Measurements from ENCODE around the gene DEUP1. TPM values are rescaled to one million over a fixed set of nuclear protein-coding genes. Genes with fewer than 3 reads are reported as not detected.

DEUP1 gene
- polyA plus RNA-seq, 3 donors = not detected

DNA sequence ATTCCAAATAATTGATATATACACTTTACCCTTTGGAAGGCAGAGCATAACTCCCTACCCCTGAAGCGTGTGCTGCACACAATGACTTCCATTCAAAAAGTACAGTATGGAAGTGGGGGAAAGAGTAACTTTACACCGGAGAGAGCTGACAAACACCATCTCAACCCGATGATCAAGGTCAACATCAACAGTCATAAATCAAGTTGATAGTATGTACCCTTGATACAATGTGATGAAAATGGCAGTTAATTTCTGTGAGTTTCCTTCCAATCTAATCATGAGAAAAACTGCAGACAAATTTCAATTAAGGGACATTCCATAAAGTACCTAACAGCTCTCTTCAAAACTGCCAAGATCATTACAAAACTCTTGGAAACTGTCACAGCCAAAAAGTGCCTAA lies 6.0 kb upstream of the DEUP1 start:
- no CpG with 5 or more reads among the region's 3 CpGs for WGBS (ENCODE audit: insufficient coverage)
- Histone ChIP-seq H3K27me3 (ENCODE audit: control insufficient read depth in 2 of 2, insufficient read depth in 2 of 2, low read length in 2 of 2) (peaks cover 7 to 12% of the 10 kb centered on the region in 2 donors), H3K79me2 (ENCODE audit: insufficient read depth, low read length) (no peaks in the 10 kb centered on the region), H3K9me3 (replicated peaks in 1 of 2; ENCODE audit: control insufficient read depth in 1 of 2, insufficient read depth in 1 of 2, low read length in 2 of 2) (no peaks in the 10 kb centered on the region), H3K4me3 (replicated peaks in 1 of 3; ENCODE audit: low read depth in 2 of 3, low read length in 3 of 3) (no peak overlapping the region), H3K9ac (ENCODE audit: insufficient read depth, low read length, poor library complexity, severe bottlenecking) (no peak overlapping the region), H3K36me3 (replicated peaks in 1 of 2; ENCODE audit: control insufficient read depth in 1 of 2, insufficient read depth in 2 of 2, low read length in 2 of 2) (no peaks in the 10 kb centered on the region), H3K4me1 (ENCODE audit: control insufficient read depth in 1 of 2, insufficient read depth in 2 of 2, low read length in 2 of 2) (no peaks in the 10 kb centered on the region), H4K20me1 (ENCODE audit: insufficient read depth, low read length) (no peaks in the 10 kb centered on the region), H3K4me2 (replicated peaks; ENCODE audit: extremely low read depth, low read length, poor library complexity, severe bottlenecking) (no peak overlapping the region), H3K27ac (ENCODE audit: low read depth in 1 of 2, low read length in 2 of 2) (no peak overlapping the region), H2AFZ (ENCODE audit: insufficient read depth, low read depth, low read length, poor library complexity, severe bottlenecking) (no peak overlapping the region)
- Mint-ChIP-seq H3K9me3 (peaks cover 0 to 4% (median 0%) of the 10 kb centered on the region in 7 donors), H3K27ac (no peak overlapping the region), H3K36me3 (no peaks in the 10 kb centered on the region), H3K4me3 (no peak overlapping the region), H3K27me3 (ENCODE audit: low read depth in 3 of 3) (peaks cover 9 to 17% (median 12%) of the 10 kb centered on the region in 3 donors), H3K4me1 (no peaks in the 10 kb centered on the region)
- intact Hi-C loops (cut with micrococcal nuclease) = no loop called here
- DNase-seq = no peak
- TF ChIP-seq, protein P1, sequence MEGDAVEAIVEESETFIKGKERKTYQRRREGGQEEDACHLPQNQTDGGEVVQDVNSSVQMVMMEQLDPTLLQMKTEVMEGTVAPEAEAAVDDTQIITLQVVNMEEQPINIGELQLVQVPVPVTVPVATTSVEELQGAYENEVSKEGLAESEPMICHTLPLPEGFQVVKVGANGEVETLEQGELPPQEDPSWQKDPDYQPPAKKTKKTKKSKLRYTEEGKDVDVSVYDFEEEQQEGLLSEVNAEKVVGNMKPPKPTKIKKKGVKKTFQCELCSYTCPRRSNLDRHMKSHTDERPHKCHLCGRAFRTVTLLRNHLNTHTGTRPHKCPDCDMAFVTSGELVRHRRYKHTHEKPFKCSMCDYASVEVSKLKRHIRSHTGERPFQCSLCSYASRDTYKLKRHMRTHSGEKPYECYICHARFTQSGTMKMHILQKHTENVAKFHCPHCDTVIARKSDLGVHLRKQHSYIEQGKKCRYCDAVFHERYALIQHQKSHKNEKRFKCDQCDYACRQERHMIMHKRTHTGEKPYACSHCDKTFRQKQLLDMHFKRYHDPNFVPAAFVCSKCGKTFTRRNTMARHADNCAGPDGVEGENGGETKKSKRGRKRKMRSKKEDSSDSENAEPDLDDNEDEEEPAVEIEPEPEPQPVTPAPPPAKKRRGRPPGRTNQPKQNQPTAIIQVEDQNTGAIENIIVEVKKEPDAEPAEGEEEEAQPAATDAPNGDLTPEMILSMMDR (IDR thresholded peaks at IDR 0.05) = no peak

DNA sequence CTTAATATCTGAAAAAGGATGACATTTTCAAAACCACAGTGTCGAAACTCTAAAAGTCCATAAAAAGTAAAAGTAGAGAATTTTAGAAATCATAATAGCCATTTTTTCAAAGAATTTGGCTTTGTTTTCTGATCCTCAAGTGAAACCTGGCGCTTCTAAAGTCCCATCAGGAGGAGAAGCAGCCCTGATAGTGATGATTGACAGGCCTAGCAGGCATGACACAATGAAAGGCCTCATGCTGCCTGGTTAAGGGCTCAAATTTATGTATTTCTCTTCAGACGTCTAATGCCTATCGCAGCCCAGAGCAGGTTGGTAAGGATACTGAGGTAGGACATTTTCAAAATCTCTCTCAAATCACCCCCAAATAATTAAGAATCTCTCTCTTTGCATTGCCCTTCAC lies 3.9 kb upstream of the DEUP1 start:
- no peaks in the 10 kb centered on the region for H3K36me3 Mint-ChIP-seq
- Histone ChIP-seq H4K20me1 (ENCODE audit: insufficient read depth, low read length) (no peaks in the 10 kb centered on the region), H3K27ac (ENCODE audit: low read depth in 1 of 2, low read length in 2 of 2) (no peak overlapping the region), H3K9ac (ENCODE audit: insufficient read depth, low read length, poor library complexity, severe bottlenecking) (no peak overlapping the region), H3K27me3 (ENCODE audit: control insufficient read depth in 2 of 2, insufficient read depth in 2 of 2, low read length in 2 of 2) (peaks cover 25 to 31% of the 10 kb centered on the region in 2 donors), H3K9me3 (replicated peaks in 1 of 2; ENCODE audit: control insufficient read depth in 1 of 2, insufficient read depth in 1 of 2, low read length in 2 of 2) (peaks cover 0 to 5% of the 10 kb centered on the region in 2 donors), H3K4me3 (replicated peaks in 1 of 3; ENCODE audit: low read depth in 2 of 3, low read length in 3 of 3) (no peak overlapping the region), H3K36me3 (replicated peaks in 1 of 2; ENCODE audit: control insufficient read depth in 1 of 2, insufficient read depth in 2 of 2, low read length in 2 of 2) (no peaks in the 10 kb centered on the region), H2AFZ (ENCODE audit: insufficient read depth, low read depth, low read length, poor library complexity, severe bottlenecking) (no peak overlapping the region), H3K79me2 (ENCODE audit: insufficient read depth, low read length) (no peaks in the 10 kb centered on the region), H3K4me2 (replicated peaks; ENCODE audit: extremely low read depth, low read length, poor library complexity, severe bottlenecking) (no peak overlapping the region), H3K4me1 (ENCODE audit: control insufficient read depth in 1 of 2, insufficient read depth in 2 of 2, low read length in 2 of 2) (peaks cover 0 to 3% of the 10 kb centered on the region in 2 donors)
- DNase-seq = no peak
- no peak overlapping the region for H3K4me3 Mint-ChIP-seq
- no CpG with 5 or more reads among the region's 4 CpGs for WGBS (ENCODE audit: insufficient coverage)
- H3K27me3 Mint-ChIP-seq (ENCODE audit: low read depth in 3 of 3) = peaks cover 26 to 37% (median 30%) of the 10 kb centered on the region in 3 donors
- peaks cover 8% of the 10 kb centered on the region for H3K4me1 Mint-ChIP-seq
- H3K9me3 Mint-ChIP-seq = peaks cover 0 to 7% (median 5%) of the 10 kb centered on the region in 7 donors
- intact Hi-C loops (cut with micrococcal nuclease) = no loop called here
- TF ChIP-seq, protein P1 (IDR thresholded peaks at IDR 0.05) = no peak
- no peak overlapping the region for H3K27ac Mint-ChIP-seq
